HEK293 (cell line): Measurements from ENCODE around the gene GUCY1A2.

Experiments used
- CTCF ChIP-seq: fragments of 450-650 bp; formaldehyde crosslinking; IDR thresholded peaks from 2 replicates; pipeline ENCODE4 v1.5.1; 2016; ENCODE audit warnings: missing biosample characterization, missing genetic modification characterization
- GLI2 ChIP-seq: fragments of 450-650 bp; formaldehyde crosslinking; IDR thresholded peaks from 2 replicates; pipeline ENCODE4; 2017; ENCODE audit warnings: missing biosample characterization, missing genetic modification characterization, low read depth, borderline replicate concordance
- KLF16 ChIP-seq: fragments of 450-650 bp; formaldehyde crosslinking; IDR thresholded peaks from 2 replicates; pipeline ENCODE4 v1.5.1; 2017; ENCODE audit warnings: missing biosample characterization, missing genetic modification characterization
- PATZ1 ChIP-seq: fragments of 450-650 bp; formaldehyde crosslinking; IDR thresholded peaks from 2 replicates; pipeline ENCODE4 v1.5.1; 2016; ENCODE audit warnings: missing biosample characterization, missing genetic modification characterization
- ZNF138 ChIP-seq: fragments of 450-650 bp; formaldehyde crosslinking; IDR thresholded peaks from 2 replicates; pipeline ENCODE4 v1.5.1; 2016; ENCODE audit warnings: missing biosample characterization, missing genetic modification characterization, borderline replicate concordance
- ZNF24 ChIP-seq: fragments of 450-650 bp; formaldehyde crosslinking; IDR thresholded peaks from 2 replicates; pipeline ENCODE4 v1.5.1; 2016; ENCODE audit warnings: missing biosample characterization, missing genetic modification characterization
- ZNF394 ChIP-seq: fragments of 450-650 bp; formaldehyde crosslinking; IDR thresholded peaks from 2 replicates; pipeline ENCODE4 v1.5.1; 2016; ENCODE audit warnings: missing biosample characterization, missing genetic modification characterization, mild to moderate bottlenecking, moderate library complexity, borderline replicate concordance
- ZNF449 ChIP-seq: fragments of 450-650 bp; formaldehyde crosslinking; IDR thresholded peaks from 2 replicates; pipeline ENCODE4 v1.5.1; 2017; ENCODE audit warnings: missing biosample characterization, mild to moderate bottlenecking, missing genetic modification characterization, moderate library complexity

GRCh38 chr11:106728379-106728778, 289.9 kb downstream of the GUCY1A2 start:
- TF ChIP-seq ZNF394 (tag by site-specific recombination) (no peak), ZNF138 (tag by site-specific recombination) (no peak), ZNF449 (no peak), KLF16 (tag by site-specific recombination) (no peak), GLI2 (tag by site-specific recombination) (no peak), PATZ1 (tag by site-specific recombination) (no peak), ZNF24 (no peak), CTCF (tag by site-specific recombination) (no peak)
